Stimulated activated CD8-positive, alpha-beta memory T cell treated with anti-CD3 and anti-CD28 coated beads, Interleukin-15, amount 100 ng/mL, for 4 hours (primary cell): ENCODE data around the gene VMO1.

Source experiments
- DNase-seq, 2 donors: peaks; one replicate each; pipeline ENCODE4 v3.0.0-alpha.2; 2020; ENCODE audit warnings: low read depth in 2 of 2

Gene VMO1

GRCh38 chr17:4800462-4801196, 14.5 kb upstream of the VMO1 start:
- DNase-seq: no peak

- DNase-seq: no peak
These were observed 10.4 kb upstream of the VMO1 start for GRCh38 chr17:4796552-4796920.

GRCh38 chr17:4795168-4795567, 9.0 kb upstream of the VMO1 start:
- DNase-seq: no peak

- no peak for DNase-seq
These were observed 4.5 kb upstream of the VMO1 start for GRCh38 chr17:4790705-4791088.

GRCh38 chr17:4789951-4790704, 4.0 kb upstream of the VMO1 start:
- DNase-seq: peak; percentile 56 to 58

GRCh38 chr17:4789701-4789950, 3.5 kb upstream of the VMO1 start:
- no peak for DNase-seq

- DNase-seq: no peak
These were observed 2.9 kb upstream of the VMO1 start, which contains the start of gene GLTPD2 for GRCh38 chr17:4788807-4789700. Gene GLTPD2 (plus strand): TSS chr17:4788964. CDS start chr17:4789012, 48 bp downstream.

- DNase-seq: no peak
These were observed 2.1 kb upstream of the VMO1 start for GRCh38 chr17:4788159-4788806.

- DNase-seq: no peak
These were observed 352 bp upstream of the VMO1 start for GRCh38 chr17:4786516-4786915.

- no peak for DNase-seq
These were observed 656 bp downstream of the VMO1 start for GRCh38 chr17:4785311-4786105.

- no peak for DNase-seq
These were observed 3.5 kb downstream of the VMO1 start for GRCh38 chr17:4782652-4783051.

- no peak for DNase-seq
These were observed 5.7 kb downstream of the VMO1 start for GRCh38 chr17:4780325-4780955.

- no peak for DNase-seq
These were observed 8.0 kb downstream of the VMO1 start for GRCh38 chr17:4777969-4778760.

- no peak for DNase-seq
These were observed 13.9 kb downstream of the VMO1 start for GRCh38 chr17:4772235-4772613.

GRCh38 chr17:4771519-4772234, 14.5 kb downstream of the VMO1 start, which contains the start of gene TM4SF5:
Gene TM4SF5 (plus strand): TSS chr17:4771886. CDS start chr17:4771923, 37 bp downstream.
- no peak for DNase-seq

GRCh38 chr17:4769628-4770027, 16.5 kb downstream of the VMO1 start:
- DNase-seq: no peak

- DNase-seq: no peak
These were observed 17.9 kb downstream of the VMO1 start for GRCh38 chr17:4768298-4768697.

GRCh38 chr17:4766723-4767122, 19.4 kb downstream of the VMO1 start:
- no peak for DNase-seq

GRCh38 chr17:4766201-4766600, 20.0 kb downstream of the VMO1 start:
- DNase-seq: no peak
